Epithelial cell of prostate (primary cell): ENCODE measurements around the gene POMT1.

Experiments used
- DNase-seq: peaks from one replicate; pipeline ENCODE4 v3.0.0-alpha.2; 2011; ENCODE audit warnings: low read depth, low spot score
- H3K27ac ChIP-seq: fragments of 450-650 bp; 2 replicates; pipeline ENCODE4 v1.5.1; 2017; ENCODE audit warnings: mild to moderate bottlenecking

POMT1 gene

GRCh38 chr9:131523086-131523388 lies 20.3 kb downstream of the POMT1 start:
- H3K27ac ChIP-seq, result no peak overlapping the region
- no peak for DNase-seq

GRCh38 chr9:131523451-131524435 lies 21.0 kb downstream of the POMT1 start:
- no peak for DNase-seq
- no peak overlapping the region for H3K27ac ChIP-seq

GRCh38 chr9:131524665-131525315 lies 22.1 kb downstream of the POMT1 start:
- no peak overlapping the region for H3K27ac ChIP-seq
- no peak for DNase-seq

GRCh38 chr9:131525643-131526565 lies 23.2 kb downstream of the POMT1 start:
- no peak overlapping the region for H3K27ac ChIP-seq
- DNase-seq, result no peak

- DNase-seq, result no peak
- no peak overlapping the region for H3K27ac ChIP-seq
These were observed 25.5 kb downstream of the POMT1 start for GRCh38 chr9:131528186-131528585.

GRCh38 chr9:131528886-131529505 lies 26.3 kb downstream of the POMT1 start:
- no peak overlapping the region for H3K27ac ChIP-seq

GRCh38 chr9:131529597-131530545 lies 27.2 kb downstream of the POMT1 start:
- no peak overlapping the region for H3K27ac ChIP-seq

More at GRCh38 chr9:131528886-131529505, 26.3 kb downstream of the POMT1 start:
- DNase-seq, result no peak

GRCh38 chr9:131530546-131530919 lies 27.8 kb downstream of the POMT1 start:
- H3K27ac ChIP-seq, result no peak overlapping the region
- DNase-seq, result no peak

More at GRCh38 chr9:131529597-131530545, 27.2 kb downstream of the POMT1 start:
- DNase-seq, result no peak

- DNase-seq, result peak; percentile 6
- H3K27ac ChIP-seq, result no peak within 1 kb of the TSS
These were observed 28.5 kb downstream of the POMT1 start, which contains the start of gene UCK1 for GRCh38 chr9:131530920-131531832. Gene UCK1, minus strand, starts transcription at chr9:131531263. Its CDS starts 89 bp downstream, at chr9:131531174.

- DNase-seq, result no peak
- H3K27ac ChIP-seq, result no peak overlapping the region
These were observed 32.1 kb downstream of the POMT1 start for GRCh38 chr9:131534721-131535237.

GRCh38 chr9:131537946-131538345 lies 35.2 kb downstream of the POMT1 start:
- DNase-seq, result no peak
- no peak overlapping the region for H3K27ac ChIP-seq

GRCh38 chr9:131539223-131539923 lies 36.7 kb downstream of the POMT1 start:
- no peak overlapping the region for H3K27ac ChIP-seq
- no peak for DNase-seq

- no peak overlapping the region for H3K27ac ChIP-seq
- no peak for DNase-seq
These were observed 40.4 kb downstream of the POMT1 start for GRCh38 chr9:131543141-131543540.

- no peak within 1 kb of the TSS for H3K27ac ChIP-seq
- peak; percentile 6 for DNase-seq
These were observed 42.5 kb downstream of the POMT1 start, which contains the start of gene PRRT1B for GRCh38 chr9:131545003-131545785. Gene PRRT1B, plus strand, starts transcription at chr9:131545523. Its CDS starts 93 bp downstream, at chr9:131545616.

GRCh38 chr9:131545786-131546335 lies 43.1 kb downstream of the POMT1 start:
- no peak overlapping the region for H3K27ac ChIP-seq
- no peak for DNase-seq
